GM19023 (cell line): Measurements from ENCODE around the gene CPZ.

ENCODE experiments used
- ATAC-seq: cut with Tn5 transposase; IDR thresholded peaks from one replicate; pipeline ENCODE4 v1.9.1; 2021; ENCODE audit warnings: mild to moderate bottlenecking, moderate library complexity; ENCODE audit not compliant: unreplicated experiment

The CPZ gene

DNA sequence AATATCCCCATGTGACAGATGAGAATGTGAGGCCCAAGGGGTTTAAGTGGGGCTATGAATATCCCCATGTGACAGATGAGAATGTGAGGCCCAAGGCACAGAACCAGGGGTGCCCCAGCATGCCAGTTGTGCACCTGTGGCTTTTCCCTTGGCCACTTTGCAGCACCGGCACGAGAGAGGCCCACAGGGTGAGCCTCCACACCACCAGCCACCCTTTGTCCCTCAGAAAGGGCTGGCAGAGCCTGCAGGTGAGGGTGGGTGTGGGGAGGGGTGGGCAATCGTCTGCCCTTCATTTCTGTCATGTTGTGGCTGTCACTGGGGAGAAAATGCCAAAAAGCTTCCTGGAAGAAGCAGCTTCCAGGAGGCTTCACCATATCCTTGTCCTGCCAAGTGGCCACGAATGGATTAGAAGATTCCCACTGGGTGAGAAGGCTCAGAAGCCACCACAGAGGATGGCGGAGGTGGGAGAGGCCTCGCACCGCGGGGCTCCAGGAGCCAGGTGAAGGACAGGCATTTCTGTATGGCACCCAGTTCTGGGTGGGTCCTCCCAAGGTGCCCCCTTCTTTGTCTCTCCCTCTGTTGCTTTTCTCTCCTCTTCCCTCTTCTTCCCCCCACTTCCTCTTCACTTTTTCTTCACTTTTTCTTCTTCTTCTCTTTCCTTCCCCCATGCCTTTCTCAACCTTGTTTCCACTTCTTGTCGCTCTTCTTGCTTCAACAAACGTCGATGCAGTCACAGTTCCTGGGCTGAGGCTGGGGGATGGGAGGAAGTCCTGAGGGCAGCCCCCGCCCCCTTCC, 12.8 kb upstream of the CPZ start:
- no peak for ATAC-seq

DNA sequence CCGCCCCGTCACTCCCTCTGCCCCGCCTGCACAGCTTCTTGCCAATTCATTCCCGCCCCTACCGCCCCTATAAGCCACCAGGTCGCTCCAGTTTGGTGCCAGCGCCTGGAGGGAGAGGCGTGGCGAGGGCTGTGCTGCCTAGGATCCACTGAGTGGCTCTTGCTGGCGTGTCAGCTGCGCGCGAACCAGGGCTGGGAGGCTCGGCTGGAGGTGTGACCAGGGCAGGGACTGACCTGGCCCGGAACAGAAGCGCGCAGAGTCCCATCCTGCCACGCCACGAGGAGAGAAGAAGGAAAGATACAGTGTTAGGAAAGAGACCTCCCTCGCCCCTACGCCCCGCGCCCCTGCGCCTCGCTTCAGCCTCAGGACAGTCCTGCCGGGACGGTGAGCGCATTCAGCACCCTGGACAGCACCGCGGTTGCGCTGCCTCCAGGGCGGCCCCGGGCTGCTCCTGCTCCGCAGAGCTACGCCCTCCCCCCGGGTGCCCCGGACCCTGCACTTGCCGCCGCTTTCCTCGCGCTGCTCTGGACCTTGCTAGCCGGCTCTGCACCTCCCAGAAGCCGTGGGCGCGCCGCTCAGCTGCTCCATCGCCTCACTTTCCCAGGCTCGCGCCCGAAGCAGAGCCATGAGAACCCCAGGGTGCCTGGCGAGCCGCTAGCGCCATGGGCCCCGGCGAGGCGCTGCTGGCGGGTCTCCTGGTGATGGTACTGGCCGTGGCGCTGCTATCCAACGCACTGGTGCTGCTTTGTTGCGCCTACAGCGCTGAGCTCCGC, 12.1 kb upstream of the CPZ start, which contains the start of gene GPR78:
Gene GPR78, plus strand, starts transcription at position 72 of the 773 bp plus-strand sequence. Its CDS starts 591 bp downstream, at position 663.
- ATAC-seq, result no peak

DNA sequence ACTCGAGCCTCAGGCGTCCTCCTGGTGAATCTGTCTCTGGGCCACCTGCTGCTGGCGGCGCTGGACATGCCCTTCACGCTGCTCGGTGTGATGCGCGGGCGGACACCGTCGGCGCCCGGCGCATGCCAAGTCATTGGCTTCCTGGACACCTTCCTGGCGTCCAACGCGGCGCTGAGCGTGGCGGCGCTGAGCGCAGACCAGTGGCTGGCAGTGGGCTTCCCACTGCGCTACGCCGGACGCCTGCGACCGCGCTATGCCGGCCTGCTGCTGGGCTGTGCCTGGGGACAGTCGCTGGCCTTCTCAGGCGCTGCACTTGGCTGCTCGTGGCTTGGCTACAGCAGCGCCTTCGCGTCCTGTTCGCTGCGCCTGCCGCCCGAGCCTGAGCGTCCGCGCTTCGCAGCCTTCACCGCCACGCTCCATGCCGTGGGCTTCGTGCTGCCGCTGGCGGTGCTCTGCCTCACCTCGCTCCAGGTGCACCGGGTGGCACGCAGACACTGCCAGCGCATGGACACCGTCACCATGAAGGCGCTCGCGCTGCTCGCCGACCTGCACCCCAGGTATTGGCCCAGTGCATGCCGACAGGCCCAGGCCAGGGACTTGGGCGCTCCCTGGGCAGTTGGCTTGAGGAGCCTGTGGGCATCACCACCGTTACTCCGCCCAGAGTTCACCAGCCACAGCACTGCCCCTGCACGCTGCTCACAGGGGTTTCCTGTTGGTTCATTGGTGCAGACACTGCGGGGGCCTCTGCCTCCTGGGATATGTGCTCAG, 11.3 kb upstream of the CPZ start:
- ATAC-seq, result no peak

DNA sequence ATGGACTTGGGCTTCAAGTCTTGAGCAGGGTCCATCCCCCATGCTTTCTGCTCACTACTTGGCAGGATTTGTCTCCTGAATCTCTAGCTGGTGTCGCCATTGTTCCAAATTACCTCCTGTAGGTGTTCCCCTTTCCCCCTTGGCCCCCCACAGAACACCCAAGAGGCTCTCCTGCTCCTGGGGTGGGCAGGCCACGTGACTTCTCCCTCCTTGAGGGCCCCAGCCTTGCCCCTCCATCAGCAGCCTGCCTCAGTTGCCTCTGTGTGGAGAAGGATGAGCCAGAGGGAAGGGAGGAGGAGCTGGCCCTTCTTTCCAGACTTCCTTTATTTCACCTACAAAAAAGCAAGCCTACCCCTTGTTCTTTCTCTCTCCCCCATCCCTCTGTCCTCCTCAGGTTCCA, 10.5 kb upstream of the CPZ start:
- ATAC-seq, result no peak

DNA sequence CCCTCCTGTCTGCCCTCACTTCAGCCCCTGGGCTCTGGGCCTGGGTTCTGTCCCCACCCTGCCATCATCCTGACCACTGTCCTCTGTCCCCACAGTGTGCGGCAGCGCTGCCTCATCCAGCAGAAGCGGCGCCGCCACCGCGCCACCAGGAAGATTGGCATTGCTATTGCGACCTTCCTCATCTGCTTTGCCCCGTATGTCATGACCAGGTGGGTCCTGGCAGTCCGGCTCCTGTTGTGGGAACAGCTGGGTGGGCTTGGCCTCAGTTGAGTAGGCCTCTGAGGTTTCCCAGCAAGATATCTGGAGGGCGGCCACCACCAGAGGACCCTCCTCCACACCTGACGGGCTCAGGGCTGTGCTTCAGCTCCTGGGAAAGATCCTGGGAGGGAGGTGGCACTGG, 10.1 kb upstream of the CPZ start:
- ATAC-seq, result no peak

DNA sequence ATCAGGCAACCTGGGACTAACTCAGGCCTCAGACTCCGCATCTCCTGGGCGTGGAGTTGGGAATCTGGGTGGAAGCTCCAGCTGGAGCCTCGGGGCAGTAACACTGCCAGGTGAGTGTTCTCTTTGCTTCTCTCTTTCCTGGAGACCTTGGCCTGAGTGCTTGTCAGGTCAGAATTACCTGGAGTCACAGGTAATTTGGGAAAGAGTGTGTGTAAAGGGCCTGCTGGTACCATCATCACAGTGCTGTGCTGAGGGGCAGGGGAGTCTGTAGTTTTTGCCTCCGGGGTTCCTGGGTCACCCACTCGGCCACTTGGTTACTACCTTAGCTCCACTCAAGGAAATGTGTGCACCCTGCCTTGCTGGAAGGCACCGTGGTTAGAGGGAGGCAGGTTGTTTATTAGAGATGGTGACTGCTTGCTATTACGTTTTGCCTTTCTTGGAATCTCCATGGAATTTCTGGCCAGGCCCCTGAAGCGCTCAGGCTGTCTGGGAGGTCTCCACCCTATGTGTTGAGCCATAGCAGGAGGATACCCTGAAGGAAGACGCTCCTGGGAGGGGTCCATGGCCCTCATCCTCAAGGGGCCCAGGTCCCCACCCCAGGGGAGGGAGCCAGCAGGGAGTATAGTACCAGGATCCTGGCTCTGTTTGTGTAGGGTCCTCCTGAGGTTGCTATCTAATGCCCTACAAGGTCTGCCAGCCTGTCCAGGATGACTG, 9.5 kb upstream of the CPZ start:
- ATAC-seq, result no peak

DNA sequence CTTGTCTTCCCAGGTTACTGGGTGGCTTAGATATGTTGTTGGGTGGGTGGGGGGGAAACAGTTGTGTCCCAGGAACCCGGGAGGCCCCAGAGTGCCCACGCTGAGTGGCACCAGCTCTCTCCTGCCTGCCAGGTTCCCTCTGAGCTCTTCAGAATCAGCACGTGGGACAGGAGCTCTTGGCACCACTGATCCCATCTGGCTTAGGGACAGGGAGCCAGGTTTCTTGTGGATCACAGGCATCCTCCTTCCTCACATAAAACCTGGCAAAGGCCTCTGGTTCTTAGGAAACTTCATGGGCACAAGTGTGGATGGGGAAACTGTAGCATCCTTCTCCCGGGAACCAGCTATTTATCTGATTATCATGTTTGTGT, 8.9 kb upstream of the CPZ start:
- ATAC-seq, result no peak

DNA sequence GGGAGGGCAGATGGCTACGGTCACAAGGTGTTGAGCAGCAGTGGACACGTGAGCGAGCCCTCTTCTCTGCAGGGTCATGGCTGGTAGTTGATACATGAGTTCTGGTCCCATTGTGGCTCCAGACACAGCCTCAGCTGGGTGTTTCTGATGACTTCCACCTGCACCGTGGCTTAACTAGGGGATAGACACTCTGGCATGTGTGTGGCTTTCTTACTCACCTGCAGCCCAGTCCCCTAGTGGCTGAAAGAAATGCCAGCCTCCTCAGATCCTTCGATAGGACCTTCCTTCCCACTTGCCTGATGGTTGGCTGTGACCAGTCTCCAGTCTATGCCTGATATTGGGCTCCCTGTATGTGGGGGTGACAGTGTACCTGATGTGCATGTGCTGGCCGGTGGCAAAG, 7.4 kb upstream of the CPZ start:
- no peak for ATAC-seq

DNA sequence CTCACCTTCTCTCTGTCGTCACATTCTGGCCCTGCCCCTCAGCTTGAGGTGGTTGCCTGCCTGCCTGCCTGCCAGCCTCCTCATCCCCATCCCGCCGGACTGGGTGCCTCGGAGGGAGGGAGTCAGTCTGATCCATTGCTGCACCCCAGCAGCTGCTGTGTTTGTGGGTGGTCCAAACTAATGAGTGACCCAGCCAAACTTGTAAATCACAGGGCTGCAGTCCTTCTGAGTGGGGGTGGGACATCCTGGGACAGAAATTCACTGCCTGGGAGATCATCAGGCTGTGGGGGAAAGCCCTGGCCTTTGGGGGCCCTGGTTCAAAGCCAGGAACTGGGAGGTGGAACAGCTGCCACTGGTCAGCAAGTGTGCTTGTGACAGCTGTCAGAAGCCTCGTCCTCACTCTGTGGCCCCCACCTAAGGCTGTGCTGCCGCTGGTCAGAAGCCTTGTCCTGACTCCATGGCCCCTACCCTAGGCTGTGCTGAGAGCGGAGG, 6.8 kb upstream of the CPZ start:
- no peak for ATAC-seq

DNA sequence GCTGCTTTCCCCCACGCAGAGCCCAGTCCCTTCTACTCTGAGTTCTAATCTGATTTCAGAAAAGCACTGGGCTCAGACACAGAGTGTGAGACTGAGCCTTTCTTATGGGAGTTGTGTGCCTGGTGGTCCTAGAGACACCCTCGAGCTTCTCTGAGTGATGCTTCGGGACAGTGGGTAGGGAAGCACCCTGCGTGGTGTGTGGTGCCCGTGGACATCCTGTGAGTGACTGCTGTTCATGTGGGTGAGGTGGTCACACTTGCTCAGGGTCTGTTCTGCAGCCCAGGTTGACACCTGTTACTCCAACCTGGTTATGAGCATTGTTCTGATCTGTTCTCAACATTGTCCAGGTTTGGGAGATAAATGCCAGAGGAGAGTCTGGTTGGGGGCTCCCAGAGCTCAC, 6.3 kb upstream of the CPZ start:
- no peak for ATAC-seq

DNA sequence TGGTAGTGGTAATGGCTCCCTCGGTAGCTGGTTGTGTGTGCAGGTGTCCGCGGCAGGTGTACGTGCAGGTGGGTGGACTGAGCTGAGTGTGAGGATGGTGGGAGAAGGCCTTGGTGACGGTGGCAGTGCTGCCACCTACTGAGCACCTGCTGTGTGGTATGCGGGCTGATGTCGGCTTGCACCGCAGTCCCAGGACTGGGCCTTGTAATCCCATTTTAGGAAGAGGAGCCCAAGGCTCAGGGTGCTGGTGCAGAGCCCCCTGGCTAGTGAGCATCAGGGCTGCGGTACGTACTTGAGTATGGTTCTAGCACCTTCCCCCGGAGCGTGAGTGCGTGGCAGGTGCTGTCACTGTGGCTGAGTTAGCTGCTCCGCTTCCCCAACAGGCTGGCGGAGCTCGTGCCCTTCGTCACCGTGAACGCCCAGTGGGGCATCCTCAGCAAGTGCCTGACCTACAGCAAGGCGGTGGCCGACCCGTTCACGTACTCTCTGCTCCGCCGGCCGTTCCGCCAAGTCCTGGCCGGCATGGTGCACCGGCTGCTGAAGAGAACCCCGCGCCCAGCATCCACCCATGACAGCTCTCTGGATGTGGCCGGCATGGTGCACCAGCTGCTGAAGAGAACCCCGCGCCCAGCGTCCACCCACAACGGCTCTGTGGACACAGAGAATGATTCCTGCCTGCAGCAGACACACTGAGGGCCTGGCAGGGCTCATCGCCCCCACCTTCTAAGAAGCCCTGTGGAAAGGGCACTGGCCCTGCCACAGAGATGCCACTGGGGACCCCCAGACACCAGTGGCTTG, 5.7 kb upstream of the CPZ start:
- no peak for ATAC-seq

DNA sequence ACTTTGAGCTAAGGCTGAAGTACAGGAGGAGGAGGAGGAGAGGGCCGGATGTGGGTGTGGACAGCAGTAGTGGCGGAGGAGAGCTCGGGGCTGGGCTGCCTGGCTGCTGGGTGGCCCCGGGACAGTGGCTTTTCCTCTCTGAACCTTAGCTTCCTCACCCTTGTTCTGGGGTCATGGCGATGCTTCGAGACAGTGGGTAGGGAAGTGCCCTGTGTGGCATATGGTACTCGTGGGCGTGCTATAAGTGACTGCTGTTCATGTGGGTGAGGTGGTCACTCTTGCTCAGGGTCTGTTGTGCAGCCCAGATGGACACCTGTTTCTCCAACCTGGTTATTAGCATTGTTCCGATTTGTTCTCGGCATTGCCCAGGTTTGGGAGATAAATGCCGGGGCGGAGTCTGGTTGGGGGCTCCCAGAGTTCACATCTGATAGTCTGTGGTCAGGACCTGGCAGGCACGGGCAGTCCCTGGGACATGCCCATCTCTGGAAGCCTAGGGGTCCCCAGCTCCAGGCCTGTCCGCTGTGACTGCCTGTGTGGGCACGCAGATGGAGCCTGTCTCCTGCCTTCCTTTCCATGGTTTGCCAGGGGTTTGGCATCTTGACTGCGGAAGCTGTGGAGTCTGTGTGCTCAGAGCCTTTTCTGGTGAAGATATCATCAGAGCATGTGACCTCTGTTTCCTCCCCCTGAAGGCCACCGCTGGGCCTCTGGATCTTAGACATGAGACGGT, 4.9 kb upstream of the CPZ start:
- no peak for ATAC-seq

DNA sequence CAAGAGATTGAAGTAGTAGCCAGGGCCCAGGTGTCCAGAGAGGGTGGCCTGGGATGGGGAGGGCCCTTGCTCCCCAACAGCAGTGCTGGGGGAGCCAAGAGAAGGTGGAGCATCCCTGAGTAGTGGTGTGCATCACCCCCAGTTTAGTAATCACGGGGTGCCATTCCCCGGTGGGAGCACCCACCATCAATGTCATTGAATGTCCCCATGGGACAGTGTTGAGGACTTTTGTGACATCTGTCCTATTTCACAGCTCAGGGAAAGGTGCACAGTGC, 4.4 kb upstream of the CPZ start:
- no peak for ATAC-seq

DNA sequence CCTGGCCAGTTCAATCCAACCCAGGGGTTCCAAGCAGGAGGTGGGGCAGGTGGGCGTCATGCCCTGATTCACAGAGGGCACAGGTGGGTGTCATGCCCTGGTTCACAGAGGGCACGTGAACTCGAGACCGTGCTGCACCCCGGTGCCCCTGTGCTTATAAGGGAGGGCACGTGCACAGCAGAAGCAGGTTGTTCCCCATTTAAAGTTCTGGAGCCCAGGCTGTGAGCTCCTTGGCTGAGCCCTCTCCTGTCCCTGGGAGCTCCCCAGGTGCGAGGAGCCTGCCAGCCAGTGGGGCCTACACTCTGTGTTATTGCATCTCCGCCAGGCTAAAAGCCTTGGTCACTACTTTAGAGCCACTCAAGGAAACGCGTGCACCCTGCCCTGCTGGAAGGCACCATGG, 3.2 kb upstream of the CPZ start:
- no peak for ATAC-seq

DNA sequence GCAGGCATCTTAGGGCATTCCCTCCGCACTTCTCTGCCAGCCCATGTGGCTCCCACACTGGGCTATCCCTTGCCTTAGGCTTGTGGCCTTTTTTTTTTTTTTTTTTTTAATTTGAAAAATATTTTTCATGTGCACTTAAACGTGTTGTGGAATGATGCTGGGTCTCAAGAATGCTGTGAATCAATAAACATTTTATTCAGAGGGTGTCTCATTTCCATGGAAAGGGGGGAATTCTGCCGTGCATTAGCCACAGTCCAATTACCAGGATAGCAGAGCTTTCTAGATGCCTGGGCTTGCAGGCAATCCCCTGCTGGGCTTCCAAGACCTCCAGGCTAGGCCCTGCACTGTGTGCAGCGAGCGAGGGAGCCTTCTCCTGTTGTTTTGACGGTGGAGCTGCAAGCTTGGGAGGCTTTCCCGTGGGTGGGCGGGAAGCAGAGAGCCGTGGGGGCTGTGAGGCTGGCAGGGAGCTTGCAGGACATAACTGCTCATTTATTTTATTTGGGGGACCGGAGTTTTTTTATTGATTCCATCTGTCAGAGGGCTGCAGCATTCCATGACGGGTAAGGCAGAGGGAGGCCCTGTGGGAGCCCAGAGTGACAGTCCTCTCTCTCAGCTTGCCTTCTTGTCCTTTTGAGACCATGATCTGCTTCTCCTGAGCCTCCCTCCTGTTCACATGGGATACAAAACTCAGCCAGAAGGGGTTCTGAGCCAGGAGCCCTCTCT, 2.6 kb upstream of the CPZ start:
- ATAC-seq, result no peak

DNA sequence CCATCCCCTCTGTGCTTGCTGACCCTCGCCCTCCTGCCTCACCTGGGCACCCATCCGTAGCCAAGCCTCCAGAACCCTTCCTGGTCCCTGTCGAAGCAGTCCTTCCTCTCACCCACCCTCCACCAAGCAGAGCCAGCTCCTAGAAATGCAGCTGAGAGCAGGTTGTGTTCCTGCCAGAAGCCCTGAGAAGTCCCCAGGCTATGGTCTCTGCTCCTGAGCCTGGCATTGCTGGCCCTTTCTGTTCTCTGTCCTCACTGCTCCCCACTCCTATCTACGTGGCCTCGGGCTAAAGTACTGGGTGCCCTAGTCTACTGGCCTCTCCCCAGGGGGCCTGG, 2.1 kb upstream of the CPZ start:
- no peak for ATAC-seq

DNA sequence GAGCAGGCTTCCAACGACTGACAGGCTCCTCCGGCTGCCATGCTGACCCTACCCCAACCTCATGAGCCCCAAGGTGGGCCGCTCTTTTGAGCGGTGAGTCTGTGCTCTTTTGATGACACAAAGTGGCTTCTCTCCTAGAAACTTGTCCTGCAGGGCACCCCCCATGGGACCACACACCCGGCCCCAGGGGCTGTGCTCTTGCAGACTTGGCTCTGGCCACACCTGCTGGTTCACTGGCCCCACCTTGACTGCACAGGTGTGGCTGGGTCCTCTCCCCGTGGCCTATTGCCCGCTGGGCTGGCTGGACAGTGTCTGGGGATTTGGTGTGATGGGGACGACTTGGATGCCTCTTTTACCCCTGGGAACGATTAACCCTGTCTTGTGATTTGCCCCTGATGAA, 1.5 kb upstream of the CPZ start:
- no peak for ATAC-seq

DNA sequence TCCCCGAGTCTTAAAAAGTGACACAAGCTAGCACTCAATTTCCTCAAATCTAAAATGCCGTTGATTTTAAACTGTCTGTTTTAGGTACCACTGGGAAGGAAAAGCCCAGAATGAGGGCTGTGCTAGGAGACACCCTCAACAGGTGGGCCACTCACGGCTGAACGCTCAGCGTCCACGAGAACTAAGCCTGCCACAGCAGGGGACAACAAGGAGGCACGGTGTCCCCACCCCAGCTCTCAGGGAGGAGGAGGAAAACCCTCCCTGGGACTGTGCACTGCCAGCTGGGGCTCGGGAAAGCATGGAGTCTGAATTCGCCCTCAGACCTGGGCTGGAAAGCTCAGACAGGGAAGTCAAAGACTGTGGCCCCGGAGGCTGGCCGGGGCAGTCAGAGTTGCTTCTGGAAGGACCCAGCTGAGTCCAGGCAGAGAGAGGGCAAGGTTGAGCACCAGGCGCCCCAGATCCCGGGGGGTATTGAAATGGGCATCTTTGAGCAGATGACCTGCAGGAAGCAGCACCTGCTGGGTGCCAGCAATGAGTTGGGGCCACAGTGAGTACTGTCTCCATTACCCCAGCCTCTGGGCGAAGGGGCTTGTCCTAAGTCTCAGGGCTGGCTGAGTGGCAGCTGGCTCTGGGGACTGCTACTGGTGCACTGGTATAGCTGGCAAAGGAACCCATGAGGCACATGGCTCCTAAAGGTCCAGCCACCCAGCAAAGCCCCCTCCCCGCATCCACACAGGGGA, 769 bp upstream of the CPZ start:
- no peak for ATAC-seq
